IPS-20b (cell line): ENCODE measurements around the gene PCDHGA1.

ENCODE experiments used
- H3K27ac ChIP-seq: one replicate; pipeline ENCODE4 v1.5.1; 2013; ENCODE audit warnings: low read length
- H3K27me3 ChIP-seq: 2 replicates; pipeline ENCODE4 v1.6.1; 2013; ENCODE audit warnings: mild to moderate bottlenecking, low read length, inconsistent platforms; ENCODE audit not compliant: insufficient read depth
- H3K36me3 ChIP-seq: 2 replicates; pipeline ENCODE4 v1.6.1; 2013; ENCODE audit warnings: low read depth, mild to moderate bottlenecking, inconsistent platforms, low read length, moderate library complexity; ENCODE audit not compliant: insufficient read depth
- H3K4me1 ChIP-seq: 2 replicates; pipeline ENCODE4 v1.6.1; 2013; ENCODE audit warnings: mild to moderate bottlenecking, control low read depth, inconsistent platforms, low read length, moderate library complexity; ENCODE audit not compliant: insufficient read depth
- H3K4me3 ChIP-seq: 2 replicates; pipeline ENCODE4 v1.5.1; 2013; ENCODE audit warnings: mild to moderate bottlenecking, low read length, inconsistent platforms
- H3K9ac ChIP-seq: 2 replicates; pipeline ENCODE4 v1.6.1; 2013; ENCODE audit warnings: low read depth, mild to moderate bottlenecking, inconsistent platforms, low read length, moderate library complexity
- H3K9me3 ChIP-seq: 2 replicates; pipeline ENCODE4 v1.6.1; 2013; ENCODE audit warnings: mild to moderate bottlenecking, low read depth, low read length, inconsistent platforms; ENCODE audit not compliant: insufficient read depth

The PCDHGA1 gene

GRCh38 chr5:141508798-141509611, 178.7 kb downstream of the PCDHGA1 start:
- peak overlapping the region; percentile 60 for H3K4me3 ChIP-seq
- H3K9ac ChIP-seq = peak overlapping the region; percentile 58; the same call in 1 of the 2 replicates
- peaks cover 14% of the 10 kb centered on the region; the same call in 1 of the 2 replicates for H3K4me1 ChIP-seq
- no peaks in the 10 kb centered on the region for H3K27me3 ChIP-seq
- peak overlapping the region; percentile 44 for H3K27ac ChIP-seq
- H3K36me3 ChIP-seq = peaks cover 13% of the 10 kb centered on the region; the same call in 1 of the 2 replicates
- no peaks in the 10 kb centered on the region for H3K9me3 ChIP-seq

DNA sequence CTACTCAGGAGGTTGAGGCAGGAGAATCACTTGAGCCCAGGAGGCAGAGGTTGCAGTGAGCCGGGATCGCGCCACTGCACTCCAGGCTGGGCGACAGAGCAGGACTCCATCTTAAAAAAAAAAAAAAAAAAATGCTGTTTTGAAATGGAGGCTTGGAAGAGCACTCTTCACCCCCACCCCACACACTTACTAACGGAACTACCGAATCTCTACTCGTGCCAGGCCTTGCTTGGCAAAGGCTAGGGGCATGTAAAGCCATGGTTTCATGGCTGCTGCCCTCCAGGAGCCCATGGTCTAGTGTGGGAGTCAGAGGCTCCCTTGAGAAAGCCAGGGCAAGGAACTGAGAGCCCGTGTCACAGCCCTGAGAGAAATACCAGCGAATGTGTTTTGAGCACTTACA, 179.8 kb downstream of the PCDHGA1 start:
- H3K4me3 ChIP-seq = no peak overlapping the region
- H3K4me1 ChIP-seq = peaks cover 25% of the 10 kb centered on the region
- H3K36me3 ChIP-seq = peaks cover 13% of the 10 kb centered on the region; the same call in 1 of the 2 replicates

GRCh38 chr5:141510850-141511601, 180.7 kb downstream of the PCDHGA1 start:
- H3K27me3 ChIP-seq = no peaks in the 10 kb centered on the region
- no peak overlapping the region for H3K4me3 ChIP-seq
- no peak overlapping the region for H3K27ac ChIP-seq
- H3K9me3 ChIP-seq = no peaks in the 10 kb centered on the region
- peaks cover 21% of the 10 kb centered on the region for H3K36me3 ChIP-seq
- H3K4me1 ChIP-seq = peaks cover 27% of the 10 kb centered on the region
- no peak overlapping the region for H3K9ac ChIP-seq

More for the DNA sequence above, 179.8 kb downstream of the PCDHGA1 start:
- Histone ChIP-seq H3K9ac (no peak overlapping the region), H3K9me3 (no peaks in the 10 kb centered on the region), H3K27ac (no peak overlapping the region), H3K27me3 (no peaks in the 10 kb centered on the region)

DNA sequence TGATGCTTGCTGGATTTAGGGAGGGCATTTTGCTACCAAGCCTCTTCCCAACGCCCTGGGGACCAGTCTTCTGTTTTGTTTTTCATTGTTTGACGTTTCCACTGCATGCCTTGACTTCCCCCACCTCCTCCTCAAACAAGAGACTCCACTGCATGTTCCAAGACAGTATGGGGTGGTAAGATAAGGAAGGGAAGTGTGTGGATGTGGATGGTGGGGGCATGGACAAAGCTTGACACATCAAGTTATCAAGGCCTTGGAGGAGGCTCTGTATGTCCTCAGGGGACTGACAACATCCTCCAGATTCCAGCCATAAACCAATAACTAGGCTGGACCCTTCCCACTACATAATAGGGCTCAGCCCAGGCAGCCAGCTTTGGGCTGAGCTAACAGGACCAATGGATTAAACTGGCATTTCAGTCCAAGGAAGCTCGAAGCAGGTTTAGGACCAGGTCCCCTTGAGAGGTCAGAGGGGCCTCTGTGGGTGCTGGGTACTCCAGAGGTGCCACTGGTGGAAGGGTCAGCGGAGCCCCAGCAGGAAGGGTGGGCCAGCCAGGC, 181.5 kb downstream of the PCDHGA1 start:
- Histone ChIP-seq H3K36me3 (peaks cover 29% of the 10 kb centered on the region), H3K27ac (no peak overlapping the region), H3K9me3 (no peaks in the 10 kb centered on the region), H3K27me3 (no peaks in the 10 kb centered on the region), H3K4me1 (peaks cover 27% of the 10 kb centered on the region), H3K9ac (no peak overlapping the region), H3K4me3 (no peak overlapping the region)

DNA sequence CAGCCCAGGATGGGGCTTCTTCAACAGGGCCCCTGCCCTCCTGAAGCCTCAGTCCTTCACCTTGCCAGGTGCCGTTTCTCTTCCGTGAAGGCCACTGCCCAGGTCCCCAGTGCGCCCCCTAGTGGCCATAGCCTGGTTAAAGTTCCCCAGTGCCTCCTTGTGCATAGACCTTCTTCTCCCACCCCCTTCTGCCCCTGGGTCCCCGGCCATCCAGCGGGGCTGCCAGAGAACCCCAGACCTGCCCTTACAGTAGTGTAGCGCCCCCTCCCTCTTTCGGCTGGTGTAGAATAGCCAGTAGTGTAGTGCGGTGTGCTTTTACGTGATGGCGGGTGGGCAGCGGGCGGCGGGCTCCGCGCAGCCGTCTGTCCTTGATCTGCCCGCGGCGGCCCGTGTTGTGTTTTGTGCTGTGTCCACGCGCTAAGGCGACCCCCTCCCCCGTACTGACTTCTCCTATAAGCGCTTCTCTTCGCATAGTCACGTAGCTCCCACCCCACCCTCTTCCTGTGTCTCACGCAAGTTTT, 182.1 kb downstream of the PCDHGA1 start:
- Histone ChIP-seq H3K27ac (no peak overlapping the region), H3K4me1 (peaks cover 27% of the 10 kb centered on the region), H3K36me3 (peaks cover 35% of the 10 kb centered on the region), H3K9ac (peak overlapping the region; percentile 79; the same call in 1 of the 2 replicates), H3K27me3 (no peaks in the 10 kb centered on the region), H3K4me3 (peak overlapping the region; percentile 84), H3K9me3 (no peaks in the 10 kb centered on the region)

- H3K9me3 ChIP-seq = no peaks in the 10 kb centered on the region
- no peaks in the 10 kb centered on the region for H3K27me3 ChIP-seq
- H3K4me3 ChIP-seq = peak overlapping the region; percentile 84
- H3K4me1 ChIP-seq = peaks cover 23% of the 10 kb centered on the region
- H3K36me3 ChIP-seq = peaks cover 41% of the 10 kb centered on the region
- H3K27ac ChIP-seq = no peak overlapping the region
- H3K9ac ChIP-seq = peak overlapping the region; percentile 79; the same call in 1 of the 2 replicates
These were observed 182.8 kb downstream of the PCDHGA1 start for GRCh38 chr5:141512911-141513626.

DNA sequence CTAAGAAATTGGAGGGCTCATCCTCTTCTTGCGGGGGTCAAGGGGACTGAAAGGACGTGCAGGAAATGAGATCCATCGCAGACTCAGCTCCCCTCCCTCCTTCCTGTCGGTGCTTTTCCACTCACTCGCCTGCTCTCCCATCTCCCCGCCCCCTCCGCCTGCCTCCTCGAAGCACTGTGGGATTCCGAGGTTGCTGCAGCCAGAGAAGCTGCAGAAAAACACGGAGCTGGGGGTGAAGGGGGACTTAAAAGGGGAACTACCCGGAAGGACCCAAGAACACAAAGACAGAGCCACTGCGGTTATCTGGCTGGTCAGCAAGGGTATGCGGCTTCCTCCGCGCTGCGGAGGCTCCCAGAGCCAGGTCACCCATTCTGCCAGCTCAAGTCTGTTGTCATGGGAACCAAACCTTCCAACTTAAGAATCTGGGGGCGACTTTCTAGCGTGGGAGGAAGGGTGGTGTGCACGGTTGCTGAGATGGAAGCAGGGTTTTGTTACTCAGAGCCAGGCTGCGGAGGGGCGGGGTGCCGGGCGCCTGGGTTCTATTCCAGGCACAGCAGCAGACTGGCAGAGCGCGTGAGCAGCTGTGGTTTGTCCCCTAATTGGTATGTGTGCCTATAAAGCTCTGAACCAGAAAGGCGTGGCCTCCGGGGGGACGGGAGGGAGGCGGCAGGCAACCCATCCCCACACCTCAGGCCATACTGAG, 183.5 kb downstream of the PCDHGA1 start:
- Histone ChIP-seq H3K9me3 (no peaks in the 10 kb centered on the region), H3K27me3 (no peaks in the 10 kb centered on the region), H3K27ac (peak overlapping the region; percentile 46), H3K36me3 (peaks cover 47% of the 10 kb centered on the region), H3K4me1 (peaks cover 18% of the 10 kb centered on the region), H3K9ac (peak overlapping the region; percentile 79; the same call in 1 of the 2 replicates), H3K4me3 (peak overlapping the region; percentile 84)

DNA sequence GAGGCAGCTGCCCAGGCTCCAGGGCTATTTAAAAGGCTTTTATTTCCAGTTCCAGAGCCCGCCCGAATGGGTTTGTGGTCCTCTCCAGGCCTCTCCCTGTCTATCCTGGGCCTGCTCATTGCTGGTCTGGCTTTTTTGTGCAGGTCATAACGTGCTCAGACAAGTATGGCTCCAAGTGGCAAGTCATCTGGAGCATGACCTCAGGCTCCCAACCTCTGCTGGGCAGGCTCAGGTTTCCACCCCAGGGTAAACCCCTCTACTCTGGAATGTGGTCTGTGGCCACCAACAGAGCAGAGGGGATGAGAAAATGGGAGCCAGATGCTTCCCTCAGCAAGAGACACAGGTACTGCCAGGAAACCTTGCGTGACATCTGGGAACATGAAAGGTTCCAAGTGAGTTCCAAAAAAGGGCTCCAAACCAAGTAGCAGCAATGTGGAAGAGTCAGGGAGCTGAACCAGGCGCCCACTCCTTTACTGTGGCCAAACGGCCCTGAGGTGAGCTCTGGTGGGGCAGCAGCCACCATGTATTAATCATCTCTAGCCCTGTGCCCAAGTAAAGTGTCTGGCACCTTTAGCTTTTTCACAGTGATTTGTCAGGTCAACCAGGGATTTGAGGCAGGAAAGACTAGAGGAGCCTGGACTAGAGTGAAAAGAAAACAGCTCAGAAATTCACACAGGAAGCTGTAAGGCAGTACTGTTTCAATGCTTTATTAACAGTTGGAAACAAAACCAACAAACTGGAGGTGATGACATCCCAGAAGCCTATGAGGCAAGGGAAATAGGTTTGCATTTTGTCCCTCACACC, 184.2 kb downstream of the PCDHGA1 start:
- H3K27ac ChIP-seq = peak overlapping the region; percentile 46
- H3K27me3 ChIP-seq = no peaks in the 10 kb centered on the region
- no peaks in the 10 kb centered on the region for H3K9me3 ChIP-seq
- peaks cover 13% of the 10 kb centered on the region for H3K4me1 ChIP-seq
- H3K9ac ChIP-seq = peak overlapping the region; percentile 79; the same call in 1 of the 2 replicates
- H3K4me3 ChIP-seq = peak overlapping the region; percentile 84; the same call in 1 of the 2 replicates
- H3K36me3 ChIP-seq = peaks cover 55% of the 10 kb centered on the region

DNA sequence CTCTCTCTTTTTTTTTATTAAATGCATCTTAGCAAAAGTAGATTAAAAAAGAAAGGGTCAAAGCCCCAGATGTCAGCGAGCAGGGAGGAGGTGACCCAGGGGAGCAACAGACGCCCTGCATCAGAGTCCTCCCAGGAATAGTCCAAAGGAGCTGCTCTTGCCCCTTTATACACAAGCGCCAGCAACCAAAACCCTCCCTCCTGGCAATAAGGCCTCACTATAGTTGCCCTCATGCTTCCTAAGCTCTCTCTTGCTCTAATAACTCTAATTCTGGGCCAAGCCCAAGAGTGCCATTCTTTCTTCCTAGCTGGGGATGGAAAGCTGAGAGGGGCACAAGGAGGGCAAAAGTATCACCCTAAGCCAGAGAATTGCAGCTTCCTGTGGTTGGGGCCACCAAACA, 184.8 kb downstream of the PCDHGA1 start:
- Histone ChIP-seq H3K9ac (peak overlapping the region; percentile 79; the same call in 1 of the 2 replicates), H3K36me3 (peaks cover 61% of the 10 kb centered on the region)

More for the DNA sequence above, 184.8 kb downstream of the PCDHGA1 start:
- Histone ChIP-seq H3K4me1 (peaks cover 12% of the 10 kb centered on the region), H3K4me3 (0 out of 2 replicates have a peak overlapping the region, but pooled peaks have one; percentile 84), H3K9me3 (no peaks in the 10 kb centered on the region), H3K27ac (no peak overlapping the region), H3K27me3 (no peaks in the 10 kb centered on the region)
